Upper lobe of right lung (tissue), 1 donor: ENCODE data around the gene PXDN. TPM values are rescaled to one million over a fixed set of nuclear protein-coding genes. Genes with fewer than 3 reads are reported as not detected.
A peak's percentile ranks its signal among the peaks of the same experiment; 100 is the strongest.

ENCODE experiments used
- ATAC-seq: fragments of 200-7000 bp; cut with Tn5 transposase; one replicate; pipeline ENCODE4 v1.9.1; 2020; ENCODE audit warnings: mild to moderate bottlenecking, moderate library complexity
- DNase-seq: peaks from one replicate; pipeline ENCODE4 v3.0.0-alpha.2; 2020
- H3K27ac ChIP-seq: fragments of 200-600 bp; one replicate; pipeline ENCODE4 v1.8.0; 2022
- H3K27me3 ChIP-seq: fragments of 200-600 bp; one replicate; pipeline ENCODE4 v1.8.0; 2022; ENCODE audit warnings: mild to moderate bottlenecking
- H3K36me3 ChIP-seq: fragments of 200-600 bp; one replicate; pipeline ENCODE4 v1.8.0; 2022
- H3K4me1 ChIP-seq: fragments of 200-600 bp; one replicate; pipeline ENCODE4 v1.8.0; 2022
- H3K4me3 ChIP-seq: fragments of 200-600 bp; one replicate; pipeline ENCODE4 v1.8.0; 2022; ENCODE audit warnings: mild to moderate bottlenecking
- H3K9me3 ChIP-seq: fragments of 200-600 bp; one replicate; pipeline ENCODE4 v1.8.0; 2022
- CTCF ChIP-seq: fragments of 200-600 bp; IDR thresholded peaks from one replicate; pipeline ENCODE4 v1.8.0; 2022; ENCODE audit warnings: antibody characterized with exemption
- intact Hi-C: fragments of 100-400 bp; cut with DNase I; formaldehyde crosslinking; loops from one replicate; pipeline ENCODE4 v1.11.0; 2022
- total RNA-seq: library from RNA; stranded (reverse); fragmentation: NEBNext Ultra II Directional; extraction: Animal tissue kit (Norgen Biotek cat#: 25700); gene quantifications from one replicate; pipeline ENCODE4 v1.2.1, GENCODE V29; 2021
- donor health status: DM: no; HTN: yes; CAD: no; lungs with severe emphysema.

The PXDN gene
- total RNA-seq, 1 donor from 2014 or later = 58.4 TPM

GRCh38 chr2:1686784-1687105 is 57.6 kb downstream of the PXDN start:
- intact Hi-C loops = no loop called here
- TF ChIP-seq CTCF = no peak
- Histone ChIP-seq H3K4me3 (no peak overlapping the region), H3K36me3 (peaks cover 8% of the 10 kb centered on the region), H3K9me3 (no peaks in the 10 kb centered on the region), H3K4me1 (no peaks in the 10 kb centered on the region), H3K27me3 (no peaks in the 10 kb centered on the region), H3K27ac (no peak overlapping the region)
- ATAC-seq = no peak
- DNase-seq = no peak

GRCh38 chr2:1685957-1686783 is 58.1 kb downstream of the PXDN start:
- no peak overlapping the region for H3K27ac ChIP-seq
- no peaks in the 10 kb centered on the region for H3K9me3 ChIP-seq
- no peak for TF ChIP-seq CTCF
- ATAC-seq (no peak), DNase-seq (peak; percentile 43)
- H3K27me3 ChIP-seq = no peaks in the 10 kb centered on the region
- intact Hi-C loops = no loop called here
- H3K4me1 ChIP-seq = peaks cover 5% of the 10 kb centered on the region
- no peak overlapping the region for H3K4me3 ChIP-seq
- H3K36me3 ChIP-seq = peaks cover 6% of the 10 kb centered on the region

- H3K4me1 ChIP-seq = peaks cover 5% of the 10 kb centered on the region
- no peak overlapping the region for H3K4me3 ChIP-seq
- no peaks in the 10 kb centered on the region for H3K9me3 ChIP-seq
- ATAC-seq (no peak), DNase-seq (peak; percentile 59)
- intact Hi-C loops = no loop called here
- no peak overlapping the region for H3K27ac ChIP-seq
- no peaks in the 10 kb centered on the region for H3K27me3 ChIP-seq
- peaks cover 6% of the 10 kb centered on the region for H3K36me3 ChIP-seq
- TF ChIP-seq CTCF = no peak
These were observed 59.0 kb downstream of the PXDN start for GRCh38 chr2:1685078-1685956.

GRCh38 chr2:1683297-1683696 is 61.0 kb downstream of the PXDN start:
- H3K27me3 ChIP-seq = no peaks in the 10 kb centered on the region
- intact Hi-C loops = no loop called here
- peaks cover 5% of the 10 kb centered on the region for H3K4me1 ChIP-seq
- no peak overlapping the region for H3K4me3 ChIP-seq
- ATAC-seq (no peak), DNase-seq (no peak)
- H3K9me3 ChIP-seq = no peaks in the 10 kb centered on the region
- TF ChIP-seq CTCF = no peak
- no peak overlapping the region for H3K27ac ChIP-seq
- peaks cover 10% of the 10 kb centered on the region for H3K36me3 ChIP-seq

- Histone ChIP-seq H3K4me1 (peaks cover 5% of the 10 kb centered on the region), H3K27me3 (no peaks in the 10 kb centered on the region), H3K36me3 (peaks cover 13% of the 10 kb centered on the region), H3K27ac (no peak overlapping the region), H3K4me3 (no peak overlapping the region), H3K9me3 (no peaks in the 10 kb centered on the region)
- DNase-seq (no peak), ATAC-seq (no peak)
- intact Hi-C loops = no loop called here
- TF ChIP-seq CTCF = no peak
These were observed 62.2 kb downstream of the PXDN start for GRCh38 chr2:1682181-1682440.
